ENCODE measurements around the gene PACRG.

The PACRG gene

DNA sequence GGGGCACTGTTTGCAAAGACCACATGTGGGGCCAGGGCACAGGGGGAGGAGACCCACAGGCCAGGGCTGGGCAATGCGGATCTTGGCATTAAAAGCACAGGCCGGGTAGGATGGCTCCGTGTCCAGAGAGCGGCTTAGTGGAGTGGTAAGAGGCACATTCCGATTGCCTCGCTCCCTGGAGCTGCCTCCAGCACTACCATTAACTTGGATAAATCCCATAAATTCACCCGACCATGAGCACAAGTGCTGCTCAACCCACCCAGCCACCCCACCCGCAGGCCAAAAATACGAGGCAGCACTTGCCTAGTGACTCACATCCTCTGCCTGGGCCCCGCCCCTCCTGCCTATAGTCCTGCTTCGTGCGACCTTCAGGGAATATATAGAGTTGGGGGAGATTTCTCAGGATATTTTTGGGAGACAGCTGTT, 619.3 kb downstream of the PACRG start:
- TF ChIP-seq, protein P1, sequence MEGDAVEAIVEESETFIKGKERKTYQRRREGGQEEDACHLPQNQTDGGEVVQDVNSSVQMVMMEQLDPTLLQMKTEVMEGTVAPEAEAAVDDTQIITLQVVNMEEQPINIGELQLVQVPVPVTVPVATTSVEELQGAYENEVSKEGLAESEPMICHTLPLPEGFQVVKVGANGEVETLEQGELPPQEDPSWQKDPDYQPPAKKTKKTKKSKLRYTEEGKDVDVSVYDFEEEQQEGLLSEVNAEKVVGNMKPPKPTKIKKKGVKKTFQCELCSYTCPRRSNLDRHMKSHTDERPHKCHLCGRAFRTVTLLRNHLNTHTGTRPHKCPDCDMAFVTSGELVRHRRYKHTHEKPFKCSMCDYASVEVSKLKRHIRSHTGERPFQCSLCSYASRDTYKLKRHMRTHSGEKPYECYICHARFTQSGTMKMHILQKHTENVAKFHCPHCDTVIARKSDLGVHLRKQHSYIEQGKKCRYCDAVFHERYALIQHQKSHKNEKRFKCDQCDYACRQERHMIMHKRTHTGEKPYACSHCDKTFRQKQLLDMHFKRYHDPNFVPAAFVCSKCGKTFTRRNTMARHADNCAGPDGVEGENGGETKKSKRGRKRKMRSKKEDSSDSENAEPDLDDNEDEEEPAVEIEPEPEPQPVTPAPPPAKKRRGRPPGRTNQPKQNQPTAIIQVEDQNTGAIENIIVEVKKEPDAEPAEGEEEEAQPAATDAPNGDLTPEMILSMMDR (IDR thresholded peaks at IDR 0.05; ENCODE audit: control insufficient read depth, insufficient read depth, low read depth, low read length, missing control alignments) = no peak
- DNase-seq (ENCODE audit: low read depth) = no peak
- no peak overlapping the region for H3K4me3 ChIP-seq (ENCODE audit: control insufficient read depth, low read depth, low read length)

DNA sequence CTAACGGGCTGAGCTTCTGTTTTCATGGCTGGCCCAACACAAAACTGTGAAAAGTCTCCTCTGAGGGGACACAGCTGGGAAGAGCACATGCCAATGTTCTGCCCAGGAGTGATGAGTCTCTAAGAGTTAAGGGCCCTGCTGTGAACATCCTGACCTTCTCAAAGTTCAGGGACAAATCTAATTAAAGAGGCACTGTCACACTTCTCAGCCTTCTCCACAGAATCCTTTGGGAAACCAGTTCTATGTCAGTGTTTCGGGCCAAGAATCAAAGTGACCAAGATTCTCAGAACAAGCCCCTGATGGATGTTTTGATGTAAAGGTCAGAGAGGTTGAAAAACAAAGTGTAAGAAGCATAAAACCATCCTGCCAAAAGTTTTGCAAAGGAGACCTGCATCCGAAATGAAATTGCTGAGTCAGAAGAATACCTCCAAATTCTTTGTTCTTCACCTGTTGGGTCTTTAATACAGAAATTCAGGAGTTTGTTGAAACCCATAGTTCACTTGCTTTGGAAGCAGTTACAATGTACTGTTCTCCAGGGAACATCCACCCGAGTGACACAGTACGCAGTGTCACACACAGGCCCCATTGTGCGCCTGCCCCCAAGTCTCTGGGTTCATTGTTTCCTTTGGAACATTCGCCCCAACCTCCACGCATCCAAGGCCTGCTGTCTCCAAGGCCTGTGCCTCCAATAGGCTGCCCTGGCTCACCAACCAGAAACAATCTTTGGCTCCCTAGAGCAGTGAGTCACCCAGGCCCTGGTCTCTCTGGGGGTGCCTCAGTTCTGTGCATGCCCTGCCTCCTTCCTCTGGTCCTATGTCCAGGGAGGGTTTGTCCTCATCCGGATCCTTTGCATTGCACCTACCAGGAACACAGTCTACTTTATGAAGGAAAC, 621.3 kb downstream of the PACRG start:
- DNase-seq (ENCODE audit: low read depth) = no peak
- H3K4me3 ChIP-seq (ENCODE audit: control insufficient read depth, low read depth, low read length) = no peak overlapping the region
- TF ChIP-seq, protein P1 (IDR thresholded peaks at IDR 0.05; ENCODE audit: control insufficient read depth, insufficient read depth, low read depth, low read length, missing control alignments) = no peak

DNA sequence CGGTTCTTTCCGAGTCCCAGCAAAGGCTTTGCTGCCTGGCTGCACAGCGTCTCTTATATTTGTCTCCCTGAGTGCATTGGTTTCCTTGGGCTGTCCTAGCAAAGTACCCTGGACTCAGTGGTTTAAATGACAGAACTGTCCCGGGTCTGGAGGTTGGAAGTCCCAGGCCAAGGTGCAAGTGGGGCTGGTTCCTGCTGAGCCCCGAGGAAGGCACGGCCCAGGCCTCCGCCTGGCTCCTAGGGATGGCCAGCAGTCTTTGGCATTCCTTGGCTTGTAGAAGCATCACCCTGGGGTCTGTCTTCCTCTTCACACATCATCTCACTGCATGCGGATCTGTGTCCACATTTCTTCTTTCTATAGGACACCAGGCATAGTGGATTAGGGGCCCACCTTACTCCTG, 621.9 kb downstream of the PACRG start:
- DNase-seq (ENCODE audit: low read depth) = no peak
- H3K4me3 ChIP-seq (ENCODE audit: control insufficient read depth, low read depth, low read length) = no peak overlapping the region

DNA sequence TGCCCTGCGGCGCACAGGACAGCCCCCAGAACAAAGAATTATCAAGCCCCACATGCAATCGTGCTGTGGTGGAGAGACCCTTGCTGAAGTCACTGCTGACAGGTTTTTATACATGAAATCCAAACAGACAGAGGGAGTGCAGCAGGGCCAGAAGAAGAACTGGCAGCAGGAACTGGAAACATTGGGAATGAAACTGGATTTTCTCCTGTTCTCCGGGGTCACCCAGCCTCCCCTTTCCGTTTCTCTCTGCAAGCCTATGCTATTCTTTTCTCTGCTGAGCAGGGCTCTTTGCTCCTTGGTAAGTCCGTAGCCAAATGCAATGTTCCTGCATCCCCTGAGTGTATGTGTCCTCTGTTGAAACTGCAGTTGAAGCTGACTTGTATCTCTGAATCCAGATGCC, 623.2 kb downstream of the PACRG start:
- TF ChIP-seq, protein P1 (IDR thresholded peaks at IDR 0.05; ENCODE audit: control insufficient read depth, insufficient read depth, low read depth, low read length, missing control alignments) = no peak
- DNase-seq (ENCODE audit: low read depth) = no peak
- H3K4me3 ChIP-seq (ENCODE audit: control insufficient read depth, low read depth, low read length) = no peak overlapping the region

More for the DNA sequence above, 621.9 kb downstream of the PACRG start:
- TF ChIP-seq, protein P1 (IDR thresholded peaks at IDR 0.05; ENCODE audit: control insufficient read depth, insufficient read depth, low read depth, low read length, missing control alignments) = no peak

DNA sequence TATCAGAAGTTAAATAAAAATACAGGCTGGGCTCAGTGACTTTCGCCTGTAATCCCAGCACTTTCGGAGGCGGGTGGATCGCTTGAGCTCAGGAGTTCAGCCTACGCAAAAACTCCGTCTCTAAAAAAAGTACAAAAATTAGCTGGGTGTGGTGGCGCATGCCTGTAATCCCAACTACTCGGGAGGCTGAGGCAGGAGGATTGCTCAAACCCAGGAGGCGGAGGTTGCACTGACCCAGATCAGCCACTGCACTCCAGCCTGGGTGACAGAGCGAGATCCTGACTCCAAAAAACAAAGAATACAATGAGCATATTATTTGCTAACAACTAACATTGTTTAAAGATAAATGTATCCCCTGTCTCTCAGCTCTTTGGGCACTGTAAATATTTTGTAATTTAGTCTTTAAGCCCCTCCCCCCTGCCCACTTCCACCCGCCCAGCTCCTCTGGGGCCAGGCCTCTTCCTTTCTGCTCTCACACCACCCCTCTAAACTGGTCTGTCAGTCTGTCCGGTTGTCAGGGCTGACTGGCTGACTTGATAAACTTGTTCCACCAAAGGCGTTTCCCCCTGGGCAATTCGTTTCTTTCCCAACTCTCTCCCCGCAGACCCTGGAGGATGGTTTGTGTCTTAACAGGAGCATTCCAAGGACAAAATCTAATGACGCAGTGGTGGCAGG, 624.4 kb downstream of the PACRG start:
- H3K4me3 ChIP-seq (ENCODE audit: control insufficient read depth, low read depth, low read length) = no peak overlapping the region
- TF ChIP-seq, protein P1 (IDR thresholded peaks at IDR 0.05; ENCODE audit: control insufficient read depth, insufficient read depth, low read depth, low read length, missing control alignments) = no peak
- DNase-seq (ENCODE audit: low read depth) = no peak

DNA sequence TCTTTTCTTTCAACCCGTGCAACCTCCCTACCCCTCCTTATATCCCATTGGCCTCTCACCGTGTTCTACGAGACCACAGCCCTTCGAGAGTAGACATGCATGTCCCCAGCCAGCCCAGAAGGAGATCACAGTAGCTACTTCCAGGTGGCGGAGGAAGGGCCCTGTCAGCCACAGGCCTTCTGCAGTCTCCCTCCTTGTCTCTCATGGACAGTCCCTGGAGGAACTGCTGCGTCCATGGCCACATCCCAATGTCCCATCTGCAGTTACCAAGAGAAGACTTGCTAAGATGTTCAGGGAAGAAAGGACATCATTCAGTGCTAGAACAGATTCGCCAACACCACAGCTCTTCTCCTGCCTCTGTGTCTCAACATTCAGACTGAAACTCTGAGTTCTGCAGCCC, 625.2 kb downstream of the PACRG start:
- DNase-seq (ENCODE audit: low read depth) = no peak
- H3K4me3 ChIP-seq (ENCODE audit: control insufficient read depth, low read depth, low read length) = no peak overlapping the region
- TF ChIP-seq, protein P1 (IDR thresholded peaks at IDR 0.05; ENCODE audit: control insufficient read depth, insufficient read depth, low read depth, low read length, missing control alignments) = no peak
